Psoas muscle (tissue), 8 donors: Measurements from ENCODE around the gene NFYB. TPM values are rescaled to one million over a fixed set of nuclear protein-coding genes. Genes with fewer than 3 reads are reported as not detected.
A peak's percentile ranks its signal among the peaks of the same experiment; 100 is the strongest.

Source experiments
- ATAC-seq, 4 donors: fragments of 200-7000 bp; cut with Tn5 transposase; one replicate each; pipeline ENCODE4 v1.9.1; 2020; ENCODE audit warnings: moderate library complexity in 3 of 4, mild to moderate bottlenecking in 2 of 4
- DNase-seq, 2 donors: peaks; one replicate each; pipeline ENCODE4 v3.0.0-alpha.2; 2020
- H3K27ac ChIP-seq: fragments of 200-600 bp; one replicate; pipeline ENCODE4 v1.8.0; 2022
- H3K27me3 ChIP-seq, 3 donors: fragments of 200-600 bp in 1 of 3; one replicate each; pipeline versions ENCODE4 v1.6.1 to v1.8.0; 2013 to 2022; ENCODE audit warnings: low read length in 2 of 3, mild to moderate bottlenecking in 2 of 3, moderate library complexity in 1 of 3; ENCODE audit not compliant: insufficient read depth in 3 of 3
- H3K36me3 ChIP-seq, 2 donors: fragments of 200-600 bp in 1 of 2; one replicate each; pipeline versions ENCODE4 v1.6.1 to v1.8.0; 2013 to 2022; ENCODE audit warnings: low read depth in 1 of 2, mild to moderate bottlenecking in 1 of 2, moderate library complexity in 1 of 2; ENCODE audit not compliant: insufficient read depth in 1 of 2
- H3K4me1 ChIP-seq: fragments of 200-600 bp; one replicate; pipeline ENCODE4 v1.8.0; 2022
- H3K4me3 ChIP-seq: fragments of 200-600 bp; one replicate; pipeline ENCODE4 v1.8.0; 2022; ENCODE audit warnings: mild to moderate bottlenecking
- H3K9me3 ChIP-seq: fragments of 200-600 bp; one replicate; pipeline ENCODE4 v1.8.0; 2022
- CTCF ChIP-seq: fragments of 200-600 bp; IDR thresholded peaks from one replicate; pipeline ENCODE4 v1.8.0; 2022; ENCODE audit warnings: antibody characterized with exemption
- WGBS, 3 donors: extraction: QIAGEN DNeasy Blood & Tissue Kit; methylation state at CpG; one replicate each; pipeline versions ENCODE4 v1.1.6 to v1.1.7; 2013; 5-methylcytosine and 5-hydroxymethylcytosine counted together
- intact Hi-C, 2 donors: fragments of 100-400 bp; cut with DNase I; formaldehyde crosslinking; loops; one replicate each; pipeline versions ENCODE4 v1.11.0 to v1.14.2; 2022
- polyA plus RNA-seq, 3 donors: library from polyadenylated mRNA; stranded (reverse); fragments of 200-250 nt; gene quantifications; one replicate each; pipeline ENCODE4 v1.2.3, GENCODE V29; 2013
- total RNA-seq, 4 donors: library from RNA; stranded (reverse); fragmentation: NEBNext Ultra II Directional in 2 of 4; extraction: Animal tissue kit (Norgen Biotek cat#: 25700) in 2 of 4; gene quantifications; one replicate each; pipeline versions ENCODE4 v1.2.1 to v1.2.4, GENCODE V29; 2021 to 2023
- donor health status: healthy with polysubstance abuse.
- donor health status: DM: no; HTN: no; CAD: no; lungs with moderate emphysema.
- donor health status: Bipolar disorder and iron deficiency.
- donor health status: healthy.
- donor health status: DM: yes; HTN: yes; CAD: no.
- donor health status: DM: no; HTN: no; CAD: no.
- donor health status: DM: no; HTN: no; CAD: no.
- donor health status: DM: yes; HTN: yes; CAD: no.

Gene NFYB
- total and polyA plus RNA-seq, 7 donors = 10.1 to 32.2 (median 20.1) TPM

GRCh38 chr12:104154286-104154685 is 16.3 kb upstream of the NFYB start:
- H3K36me3 ChIP-seq = no peaks in the 10 kb centered on the region
- 63 to 79% (median 76%) methylated on average over 4 of the region's 4 CpGs for WGBS, 3 donors
- H3K4me3 ChIP-seq = no peak overlapping the region
- no peaks in the 10 kb centered on the region for H3K9me3 ChIP-seq
- no peak for DNase-seq
- H3K27ac ChIP-seq = no peak overlapping the region
- intact Hi-C loops = no loop called here
- TF ChIP-seq CTCF = no peak
- H3K4me1 ChIP-seq = no peaks in the 10 kb centered on the region
- no peaks in the 10 kb centered on the region for H3K27me3 ChIP-seq
- no peak for ATAC-seq

GRCh38 chr12:104152685-104153241 is 14.8 kb upstream of the NFYB start:
- Histone ChIP-seq H3K27ac (no peak overlapping the region), H3K9me3 (no peaks in the 10 kb centered on the region), H3K4me1 (no peaks in the 10 kb centered on the region), H3K36me3 (no peaks in the 10 kb centered on the region), H3K27me3 (no peaks in the 10 kb centered on the region), H3K4me3 (no peak overlapping the region)
- DNase-seq = no peak
- TF ChIP-seq CTCF = no peak
- no peak for ATAC-seq
- intact Hi-C loops = no loop called here

GRCh38 chr12:104150416-104150815 is 12.4 kb upstream of the NFYB start:
- Histone ChIP-seq H3K27me3 (no peaks in the 10 kb centered on the region), H3K4me3 (no peak overlapping the region), H3K4me1 (no peaks in the 10 kb centered on the region), H3K9me3 (no peaks in the 10 kb centered on the region), H3K36me3 (no peaks in the 10 kb centered on the region), H3K27ac (no peak overlapping the region)
- ATAC-seq (no peak), DNase-seq (no peak)
- intact Hi-C loops = no loop called here
- 76 to 83% (median 78%) methylated on average over 8 of the region's 8 CpGs for WGBS, 3 donors
- TF ChIP-seq CTCF = no peak

- intact Hi-C loops = no loop called here
- no peak overlapping the region for H3K27ac ChIP-seq
- H3K9me3 ChIP-seq = no peaks in the 10 kb centered on the region
- H3K36me3 ChIP-seq = no peaks in the 10 kb centered on the region
- no peaks in the 10 kb centered on the region for H3K4me1 ChIP-seq
- ATAC-seq (peak in 1 of 4 donors; percentile 68), DNase-seq (no peak)
- H3K4me3 ChIP-seq = no peak overlapping the region
- 52 to 60% (median 58%) methylated on average over 11 of the region's 11 CpGs for WGBS, 3 donors
- TF ChIP-seq CTCF = no peak
- H3K27me3 ChIP-seq = no peaks in the 10 kb centered on the region
Observed at GRCh38 chr12:104147346-104147745, 9.3 kb upstream of the NFYB start.

GRCh38 chr12:104143918-104144317 is 5.9 kb upstream of the NFYB start:
- intact Hi-C loops = loop anchor here in 1 of 2 donors (5.0 kb wide), 1 partner anchor 143 kb away; no protein-coding TSS in a partner anchor
- Histone ChIP-seq H3K27ac (no peak overlapping the region), H3K4me3 (no peak overlapping the region), H3K4me1 (peaks cover 4% of the 10 kb centered on the region), H3K9me3 (no peaks in the 10 kb centered on the region), H3K27me3 (no peaks in the 10 kb centered on the region), H3K36me3 (no peaks in the 10 kb centered on the region)
- DNase-seq (no peak), ATAC-seq (no peak)
- TF ChIP-seq CTCF = no peak
- WGBS, 3 donors = 93 to 100% (median 93%) methylated on average over 1 of the region's 1 CpG
